Measurements from ENCODE around the gene DSTYK.

The DSTYK gene

GRCh38 chr1:205133287-205133686 is 78.2 kb downstream of the DSTYK start:
- no peak for DNase-seq (ENCODE audit: low read depth)
- TF ChIP-seq, protein P1, sequence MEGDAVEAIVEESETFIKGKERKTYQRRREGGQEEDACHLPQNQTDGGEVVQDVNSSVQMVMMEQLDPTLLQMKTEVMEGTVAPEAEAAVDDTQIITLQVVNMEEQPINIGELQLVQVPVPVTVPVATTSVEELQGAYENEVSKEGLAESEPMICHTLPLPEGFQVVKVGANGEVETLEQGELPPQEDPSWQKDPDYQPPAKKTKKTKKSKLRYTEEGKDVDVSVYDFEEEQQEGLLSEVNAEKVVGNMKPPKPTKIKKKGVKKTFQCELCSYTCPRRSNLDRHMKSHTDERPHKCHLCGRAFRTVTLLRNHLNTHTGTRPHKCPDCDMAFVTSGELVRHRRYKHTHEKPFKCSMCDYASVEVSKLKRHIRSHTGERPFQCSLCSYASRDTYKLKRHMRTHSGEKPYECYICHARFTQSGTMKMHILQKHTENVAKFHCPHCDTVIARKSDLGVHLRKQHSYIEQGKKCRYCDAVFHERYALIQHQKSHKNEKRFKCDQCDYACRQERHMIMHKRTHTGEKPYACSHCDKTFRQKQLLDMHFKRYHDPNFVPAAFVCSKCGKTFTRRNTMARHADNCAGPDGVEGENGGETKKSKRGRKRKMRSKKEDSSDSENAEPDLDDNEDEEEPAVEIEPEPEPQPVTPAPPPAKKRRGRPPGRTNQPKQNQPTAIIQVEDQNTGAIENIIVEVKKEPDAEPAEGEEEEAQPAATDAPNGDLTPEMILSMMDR (IDR thresholded peaks at IDR 0.05; ENCODE audit: insufficient read depth, low read depth, low read length, missing control alignments), result no peak
- H3K4me3 ChIP-seq (ENCODE audit: low read length), result no peak overlapping the region

GRCh38 chr1:205129447-205130029 is 82.0 kb downstream of the DSTYK start:
- DNase-seq (ENCODE audit: low read depth), result no peak
- no peak overlapping the region for H3K4me3 ChIP-seq (ENCODE audit: low read length)
- TF ChIP-seq, protein P1 (IDR thresholded peaks at IDR 0.05; ENCODE audit: insufficient read depth, low read depth, low read length, missing control alignments), result no peak

- peak; percentile 12 for DNase-seq (ENCODE audit: low read depth)
- TF ChIP-seq, protein P1 (IDR thresholded peaks at IDR 0.05; ENCODE audit: insufficient read depth, low read depth, low read length, missing control alignments), result no peak
- no peak overlapping the region for H3K4me3 ChIP-seq (ENCODE audit: low read length)
Measured at GRCh38 chr1:205128050-205128449, 83.5 kb downstream of the DSTYK start.

GRCh38 chr1:205127646-205128045 is 83.9 kb downstream of the DSTYK start:
- H3K4me3 ChIP-seq (ENCODE audit: low read length), result no peak overlapping the region
- no peak for DNase-seq (ENCODE audit: low read depth)
- TF ChIP-seq, protein P1 (IDR thresholded peaks at IDR 0.05; ENCODE audit: insufficient read depth, low read depth, low read length, missing control alignments), result no peak

- DNase-seq (ENCODE audit: low read depth), result no peak
- H3K4me3 ChIP-seq (ENCODE audit: low read length), result no peak overlapping the region
- TF ChIP-seq, protein P1 (IDR thresholded peaks at IDR 0.05; ENCODE audit: insufficient read depth, low read depth, low read length, missing control alignments), result no peak
Measured at GRCh38 chr1:205124726-205125125, 86.8 kb downstream of the DSTYK start.

DNA sequence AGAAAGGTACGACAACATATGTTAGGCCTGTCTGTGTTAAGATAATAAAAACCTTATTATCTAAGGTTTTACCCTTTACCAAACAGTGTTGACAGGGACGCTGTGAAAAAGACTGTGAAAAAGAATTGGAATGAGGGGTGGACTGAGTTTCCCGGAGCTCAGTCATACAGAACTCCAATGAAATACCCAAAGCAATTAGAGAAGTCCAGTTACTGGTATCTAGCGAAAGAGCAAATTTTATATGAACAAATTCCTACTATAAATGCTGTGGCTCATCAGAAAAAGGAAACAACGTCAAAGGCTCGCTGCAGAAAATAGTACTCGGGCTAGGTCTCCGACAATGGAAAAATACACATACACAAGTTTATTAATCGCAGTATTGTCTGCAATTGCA is 89.0 kb downstream of the DSTYK start:
- TF ChIP-seq, protein P1 (IDR thresholded peaks at IDR 0.05; ENCODE audit: insufficient read depth, low read depth, low read length, missing control alignments), result no peak
- no peak for DNase-seq (ENCODE audit: low read depth)

More for the DNA sequence above, 89.0 kb downstream of the DSTYK start:
- peak overlapping the region; percentile 100 for H3K4me3 ChIP-seq (ENCODE audit: low read length)
